Upper lobe of right lung (tissue), 1 donor: Measurements from ENCODE around the gene INSL3. TPM values are rescaled to one million over a fixed set of nuclear protein-coding genes. Genes with fewer than 3 reads are reported as not detected.

Experiments used
- ATAC-seq: fragments of 200-7000 bp; cut with Tn5 transposase; one replicate; pipeline ENCODE4 v1.9.1; 2020; ENCODE audit warnings: mild to moderate bottlenecking, moderate library complexity
- DNase-seq: peaks from one replicate; pipeline ENCODE4 v3.0.0-alpha.2; 2020
- H3K27ac ChIP-seq: fragments of 200-600 bp; one replicate; pipeline ENCODE4 v1.8.0; 2022
- H3K27me3 ChIP-seq: fragments of 200-600 bp; one replicate; pipeline ENCODE4 v1.8.0; 2022; ENCODE audit warnings: mild to moderate bottlenecking
- H3K36me3 ChIP-seq: fragments of 200-600 bp; one replicate; pipeline ENCODE4 v1.8.0; 2022
- H3K4me1 ChIP-seq: fragments of 200-600 bp; one replicate; pipeline ENCODE4 v1.8.0; 2022
- H3K4me3 ChIP-seq: fragments of 200-600 bp; one replicate; pipeline ENCODE4 v1.8.0; 2022; ENCODE audit warnings: mild to moderate bottlenecking
- H3K9me3 ChIP-seq: fragments of 200-600 bp; one replicate; pipeline ENCODE4 v1.8.0; 2022
- CTCF ChIP-seq: fragments of 200-600 bp; IDR thresholded peaks from one replicate; pipeline ENCODE4 v1.8.0; 2022; ENCODE audit warnings: antibody characterized with exemption
- intact Hi-C: fragments of 100-400 bp; cut with DNase I; formaldehyde crosslinking; loops from one replicate; pipeline ENCODE4 v1.11.0; 2022
- total RNA-seq: library from RNA; stranded (reverse); fragmentation: NEBNext Ultra II Directional; extraction: Animal tissue kit (Norgen Biotek cat#: 25700); gene quantifications from one replicate; pipeline ENCODE4 v1.2.1, GENCODE V29; 2021
- donor health status: DM: no; HTN: yes; CAD: no; lungs with severe emphysema.

Gene INSL3
- total RNA-seq, 1 donor from 2014 or later = not detected

DNA sequence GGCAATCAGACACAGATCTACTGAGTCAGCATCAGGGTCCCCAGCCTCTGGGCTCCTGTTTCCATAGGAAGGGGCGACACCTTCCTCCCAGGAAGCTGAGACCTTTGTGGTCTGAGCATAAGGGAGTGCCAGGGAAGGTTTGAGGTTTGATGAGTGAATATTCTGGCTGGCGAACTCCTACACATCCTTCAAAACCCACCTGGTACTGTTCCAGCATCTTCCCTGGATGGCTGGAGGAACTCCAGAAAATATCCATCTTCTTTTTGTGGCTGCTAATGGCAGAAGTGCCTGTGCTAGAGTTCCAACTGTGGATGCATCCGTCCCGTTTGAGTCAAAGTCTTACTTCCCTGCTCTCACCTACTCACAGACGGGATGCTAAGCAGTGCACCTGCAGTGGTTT is 9.2 kb downstream of the INSL3 start:
- TF ChIP-seq CTCF = no peak
- no peak for DNase-seq
- intact Hi-C loops = no loop called here
- ATAC-seq = no peak
- no peaks in the 10 kb centered on the region for H3K9me3 ChIP-seq
- H3K4me1 ChIP-seq = no peaks in the 10 kb centered on the region
- H3K4me3 ChIP-seq = no peak overlapping the region
- H3K27me3 ChIP-seq = peaks cover 26% of the 10 kb centered on the region
- no peak overlapping the region for H3K27ac ChIP-seq
- H3K36me3 ChIP-seq = no peaks in the 10 kb centered on the region

GRCh38 chr19:17811681-17812080 is 9.6 kb downstream of the INSL3 start:
- no peak overlapping the region for H3K27ac ChIP-seq
- H3K27me3 ChIP-seq = peaks cover 25% of the 10 kb centered on the region
- H3K36me3 ChIP-seq = no peaks in the 10 kb centered on the region
- no peaks in the 10 kb centered on the region for H3K4me1 ChIP-seq
- no peak overlapping the region for H3K4me3 ChIP-seq
- ATAC-seq (no peak), DNase-seq (no peak)
- no peaks in the 10 kb centered on the region for H3K9me3 ChIP-seq
- intact Hi-C loops = no loop called here
- no peak for TF ChIP-seq CTCF

- intact Hi-C loops = no loop called here
- no peak for TF ChIP-seq CTCF
- Histone ChIP-seq H3K36me3 (no peaks in the 10 kb centered on the region), H3K27me3 (peaks cover 19% of the 10 kb centered on the region), H3K27ac (no peak overlapping the region), H3K9me3 (no peaks in the 10 kb centered on the region), H3K4me3 (no peak overlapping the region), H3K4me1 (no peaks in the 10 kb centered on the region)
- ATAC-seq = no peak
- no peak for DNase-seq
Measured at GRCh38 chr19:17811103-17811502, 10.2 kb downstream of the INSL3 start.

- TF ChIP-seq CTCF = no peak
- Histone ChIP-seq H3K4me3 (no peak overlapping the region), H3K9me3 (no peaks in the 10 kb centered on the region), H3K27ac (no peak overlapping the region), H3K36me3 (no peaks in the 10 kb centered on the region), H3K27me3 (peaks cover 18% of the 10 kb centered on the region), H3K4me1 (no peaks in the 10 kb centered on the region)
- intact Hi-C loops = no loop called here
- DNase-seq (no peak), ATAC-seq (no peak)
Measured at GRCh38 chr19:17807731-17808316, 13.5 kb downstream of the INSL3 start.

DNA sequence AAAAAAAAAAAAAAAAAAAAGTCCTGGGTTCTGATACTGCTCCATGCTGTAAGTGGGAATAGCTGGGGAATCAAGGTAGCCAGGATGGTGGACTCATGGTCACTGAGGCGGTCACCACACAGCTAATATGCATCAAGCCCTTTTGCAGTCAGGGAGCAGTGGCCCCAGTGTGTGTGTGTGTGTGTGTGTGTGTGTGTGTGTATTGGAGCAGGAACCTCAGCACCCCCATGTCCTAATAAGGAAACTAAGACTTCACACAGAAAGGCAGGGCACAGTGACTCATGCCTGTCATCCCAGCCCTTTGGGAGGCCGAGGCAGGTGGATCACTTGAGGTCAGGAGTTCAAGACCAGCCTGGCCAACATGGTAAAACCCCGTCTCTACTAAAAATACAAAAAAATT is 14.4 kb downstream of the INSL3 start:
- ATAC-seq (no peak), DNase-seq (no peak)
- Histone ChIP-seq H3K9me3 (no peaks in the 10 kb centered on the region), H3K27ac (no peak overlapping the region), H3K4me3 (no peak overlapping the region), H3K4me1 (no peaks in the 10 kb centered on the region), H3K27me3 (peaks cover 18% of the 10 kb centered on the region), H3K36me3 (no peaks in the 10 kb centered on the region)
- TF ChIP-seq CTCF = no peak
- intact Hi-C loops = no loop called here

GRCh38 chr19:17805427-17805826 is 15.9 kb downstream of the INSL3 start:
- Histone ChIP-seq H3K9me3 (no peaks in the 10 kb centered on the region), H3K27me3 (peaks cover 18% of the 10 kb centered on the region), H3K27ac (no peak overlapping the region), H3K36me3 (no peaks in the 10 kb centered on the region), H3K4me1 (no peaks in the 10 kb centered on the region), H3K4me3 (no peak overlapping the region)
- DNase-seq = no peak
- no peak for TF ChIP-seq CTCF
- no peak for ATAC-seq
- intact Hi-C loops = no loop called here
